ENCODE measurements around the gene TJP1. TPM values are rescaled to one million over a fixed set of nuclear protein-coding genes. Genes with fewer than 3 reads are reported as not detected.

Gene TJP1
- total and polyA plus RNA-seq, 2 experiments from 2014 or later, result 34.4 to 88.7 TPM

DNA sequence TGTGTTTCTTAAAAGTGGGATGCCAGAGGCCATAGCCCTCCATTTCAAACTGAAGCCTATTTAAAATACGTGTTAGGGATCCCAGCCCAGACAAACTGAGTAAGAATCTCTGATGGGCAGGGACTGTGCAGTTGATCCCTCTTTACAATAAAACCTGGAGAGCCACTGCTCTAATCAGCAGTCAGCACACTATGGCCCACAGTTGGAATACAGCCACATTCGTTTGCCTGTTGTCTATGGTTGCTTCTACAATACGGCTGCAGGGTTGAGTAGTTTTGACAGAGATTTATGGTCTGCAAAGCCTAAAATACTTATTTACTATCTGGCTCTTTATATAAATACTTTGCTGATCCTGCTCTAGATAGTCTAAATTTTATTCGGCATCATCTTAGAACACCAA lies 32.4 kb downstream of the TJP1 start:
- H3K79me2 ChIP-seq, result peaks cover 87% of the 10 kb centered on the region
- H4K20me1 ChIP-seq (ENCODE audit: insufficient read depth, poor library complexity, severe bottlenecking), result peaks cover 4% of the 10 kb centered on the region
- DNase-seq (ENCODE audit: low spot score), result peak; percentile 11
- no peaks in the 10 kb centered on the region for H3K4me1 ChIP-seq (ENCODE audit: insufficient read depth)
- no peaks in the 10 kb centered on the region for H3K9me3 ChIP-seq (ENCODE audit: low read depth)
- 48% methylated on average over 4 of the region's 4 CpGs for WGBS (ENCODE audit: low lambda C conversion rate, missing lambda C conversion rate)
- H3K27ac ChIP-seq, result no peak overlapping the region
- no peak overlapping the region for H3K4me2 ChIP-seq
- no peaks in the 10 kb centered on the region for H3K27me3 ChIP-seq
- no peaks in the 10 kb centered on the region for H3K36me3 ChIP-seq (replicated peaks; ENCODE audit: insufficient read depth, low read depth)
- H3K4me3 ChIP-seq, result no peak overlapping the region
- TF ChIP-seq EZH2phosphoT487 (IDR thresholded peaks at IDR 0.05; ENCODE audit: low read depth, severe bottlenecking, unreplicated experiment) (no peak), EZH2 (IDR thresholded peaks at IDR 0.05; ENCODE audit: borderline replicate concordance) (no peak), CTCF (IDR thresholded peaks at IDR 0.05; ENCODE audit: poor library complexity) (no peak)
- no peaks in the 10 kb centered on the region for H3K9me2 ChIP-seq (replicated peaks; ENCODE audit: insufficient read depth)
- H2AFZ ChIP-seq, result no peak overlapping the region

DNA sequence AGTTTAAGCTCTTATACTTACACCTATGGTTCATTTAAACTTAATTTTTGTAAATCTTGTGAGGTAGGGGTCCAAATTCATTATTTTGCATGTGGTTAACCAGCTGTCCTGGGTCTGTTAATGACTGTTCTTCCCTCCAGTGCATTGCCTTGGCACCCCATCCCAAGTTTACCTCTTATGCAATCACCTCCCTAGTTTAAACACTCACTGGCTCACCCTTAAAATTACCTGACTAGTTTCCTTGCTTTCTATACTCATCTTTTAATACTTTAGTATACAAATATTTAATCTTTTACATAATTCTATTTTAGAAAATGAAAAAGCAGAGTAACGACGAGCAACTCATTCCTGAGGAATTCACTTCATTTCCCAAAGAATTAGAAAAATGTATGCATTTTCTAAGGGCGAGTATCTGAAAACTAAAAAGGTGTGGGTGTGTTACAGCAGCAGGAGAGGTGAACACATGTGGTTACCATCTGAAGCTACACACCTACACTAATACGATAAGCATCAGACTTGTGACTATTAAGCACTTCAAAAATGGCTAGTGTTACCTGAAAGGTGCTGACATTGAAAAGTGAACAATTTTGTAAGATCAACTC lies 33.7 kb downstream of the TJP1 start:
- Histone ChIP-seq H3K27ac (no peak overlapping the region), H4K20me1 (ENCODE audit: insufficient read depth, poor library complexity, severe bottlenecking) (peaks cover 9% of the 10 kb centered on the region), H3K4me1 (ENCODE audit: insufficient read depth) (no peaks in the 10 kb centered on the region), H3K27me3 (no peaks in the 10 kb centered on the region), H3K9me3 (ENCODE audit: low read depth) (no peaks in the 10 kb centered on the region), H2AFZ (no peak overlapping the region), H3K9me2 (replicated peaks; ENCODE audit: insufficient read depth) (no peaks in the 10 kb centered on the region), H3K4me3 (no peak overlapping the region), H3K79me2 (peaks cover 87% of the 10 kb centered on the region), H3K36me3 (replicated peaks; ENCODE audit: insufficient read depth, low read depth) (no peaks in the 10 kb centered on the region), H3K4me2 (no peak overlapping the region)
- 81% methylated on average over 4 of the region's 4 CpGs for WGBS (ENCODE audit: low lambda C conversion rate, missing lambda C conversion rate)
- TF ChIP-seq CTCF (IDR thresholded peaks at IDR 0.05; ENCODE audit: poor library complexity) (no peak), EZH2 (IDR thresholded peaks at IDR 0.05; ENCODE audit: borderline replicate concordance) (no peak), EZH2phosphoT487 (IDR thresholded peaks at IDR 0.05; ENCODE audit: low read depth, severe bottlenecking, unreplicated experiment) (no peak)
- DNase-seq (ENCODE audit: low spot score), result no peak

DNA sequence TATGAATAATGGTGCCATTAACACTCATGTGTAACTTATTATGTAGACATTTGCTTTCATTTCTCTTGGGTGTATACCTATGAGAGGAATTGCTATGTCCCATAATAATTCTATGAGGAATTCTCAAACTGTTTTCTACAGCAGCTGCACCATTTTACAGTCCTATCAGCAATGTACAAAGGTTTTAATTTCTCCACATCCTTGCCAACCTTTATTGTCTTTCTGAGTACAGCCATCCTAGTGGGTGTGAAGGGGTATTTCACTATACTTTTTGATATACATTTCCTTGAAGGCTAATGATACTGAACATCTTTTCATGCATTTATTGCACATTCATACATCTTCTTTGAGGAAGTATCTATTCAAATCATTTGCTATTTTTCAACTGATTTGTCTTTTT lies 34.5 kb downstream of the TJP1 start:
- Histone ChIP-seq H4K20me1 (ENCODE audit: insufficient read depth, poor library complexity, severe bottlenecking) (peaks cover 9% of the 10 kb centered on the region), H3K4me1 (ENCODE audit: insufficient read depth) (no peaks in the 10 kb centered on the region), H3K4me2 (no peak overlapping the region), H3K36me3 (replicated peaks; ENCODE audit: insufficient read depth, low read depth) (no peaks in the 10 kb centered on the region), H2AFZ (no peak overlapping the region), H3K9me3 (ENCODE audit: low read depth) (no peaks in the 10 kb centered on the region), H3K27me3 (no peaks in the 10 kb centered on the region), H3K9me2 (replicated peaks; ENCODE audit: insufficient read depth) (no peaks in the 10 kb centered on the region), H3K27ac (no peak overlapping the region), H3K79me2 (peaks cover 87% of the 10 kb centered on the region), H3K4me3 (no peak overlapping the region)
- no peak for DNase-seq (ENCODE audit: low spot score)
- TF ChIP-seq EZH2phosphoT487 (IDR thresholded peaks at IDR 0.05; ENCODE audit: low read depth, severe bottlenecking, unreplicated experiment), result no peak
- TF ChIP-seq CTCF (IDR thresholded peaks at IDR 0.05; ENCODE audit: poor library complexity), result no peak
- no peak for TF ChIP-seq EZH2 (IDR thresholded peaks at IDR 0.05; ENCODE audit: borderline replicate concordance)
